ENCODE measurements around the gene EGFL7.

DNA sequence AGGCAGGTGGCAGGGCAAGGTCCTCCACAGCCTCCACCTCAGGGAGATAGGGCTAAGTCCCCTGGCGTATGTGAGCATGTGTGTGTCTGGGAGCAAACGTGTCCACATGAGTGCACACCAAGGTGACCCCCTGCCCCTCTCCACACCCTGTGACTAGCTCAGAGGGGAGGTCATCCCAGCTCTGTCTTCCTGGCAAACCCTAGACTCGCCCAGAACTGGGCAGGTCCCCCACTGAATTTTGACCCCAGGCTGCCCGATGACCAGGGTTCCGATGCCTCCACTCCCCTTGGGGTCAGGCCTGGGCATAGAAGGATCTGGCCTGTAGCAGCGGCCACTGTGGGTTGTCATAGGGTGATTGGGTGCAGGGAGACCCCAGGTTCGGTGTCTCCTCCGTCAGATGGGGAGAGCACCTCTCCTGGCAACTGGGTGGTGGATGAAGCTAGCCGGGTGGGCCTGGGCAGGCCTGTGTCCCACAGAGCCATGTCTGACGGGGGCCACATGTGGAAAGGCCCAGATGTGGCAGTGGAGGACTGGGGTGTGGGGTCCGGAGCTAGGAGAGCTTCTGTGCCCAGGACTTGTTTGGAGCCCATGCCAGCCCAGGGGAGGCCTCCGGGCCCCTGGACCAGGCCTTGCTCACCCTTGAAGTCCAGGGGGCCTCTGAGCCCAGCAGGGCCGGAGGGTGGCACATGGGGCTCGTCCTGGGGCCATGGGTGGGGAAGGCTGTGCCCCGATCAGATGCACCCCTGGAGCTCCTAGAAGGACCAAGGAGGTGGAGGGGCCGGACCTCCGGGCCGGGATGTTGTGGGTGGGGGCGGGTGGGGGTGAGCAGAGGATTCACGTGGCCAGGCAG, 55.9 kb downstream of the EGFL7 start:
- TF ChIP-seq MTF1 (CRISPR knock-in tag; IDR thresholded peaks at IDR 0.05) = no peak
- TF ChIP-seq ZNF678 (CRISPR knock-in tag; IDR thresholded peaks at IDR 0.05) = no peak
- TF ChIP-seq, protein P1, sequence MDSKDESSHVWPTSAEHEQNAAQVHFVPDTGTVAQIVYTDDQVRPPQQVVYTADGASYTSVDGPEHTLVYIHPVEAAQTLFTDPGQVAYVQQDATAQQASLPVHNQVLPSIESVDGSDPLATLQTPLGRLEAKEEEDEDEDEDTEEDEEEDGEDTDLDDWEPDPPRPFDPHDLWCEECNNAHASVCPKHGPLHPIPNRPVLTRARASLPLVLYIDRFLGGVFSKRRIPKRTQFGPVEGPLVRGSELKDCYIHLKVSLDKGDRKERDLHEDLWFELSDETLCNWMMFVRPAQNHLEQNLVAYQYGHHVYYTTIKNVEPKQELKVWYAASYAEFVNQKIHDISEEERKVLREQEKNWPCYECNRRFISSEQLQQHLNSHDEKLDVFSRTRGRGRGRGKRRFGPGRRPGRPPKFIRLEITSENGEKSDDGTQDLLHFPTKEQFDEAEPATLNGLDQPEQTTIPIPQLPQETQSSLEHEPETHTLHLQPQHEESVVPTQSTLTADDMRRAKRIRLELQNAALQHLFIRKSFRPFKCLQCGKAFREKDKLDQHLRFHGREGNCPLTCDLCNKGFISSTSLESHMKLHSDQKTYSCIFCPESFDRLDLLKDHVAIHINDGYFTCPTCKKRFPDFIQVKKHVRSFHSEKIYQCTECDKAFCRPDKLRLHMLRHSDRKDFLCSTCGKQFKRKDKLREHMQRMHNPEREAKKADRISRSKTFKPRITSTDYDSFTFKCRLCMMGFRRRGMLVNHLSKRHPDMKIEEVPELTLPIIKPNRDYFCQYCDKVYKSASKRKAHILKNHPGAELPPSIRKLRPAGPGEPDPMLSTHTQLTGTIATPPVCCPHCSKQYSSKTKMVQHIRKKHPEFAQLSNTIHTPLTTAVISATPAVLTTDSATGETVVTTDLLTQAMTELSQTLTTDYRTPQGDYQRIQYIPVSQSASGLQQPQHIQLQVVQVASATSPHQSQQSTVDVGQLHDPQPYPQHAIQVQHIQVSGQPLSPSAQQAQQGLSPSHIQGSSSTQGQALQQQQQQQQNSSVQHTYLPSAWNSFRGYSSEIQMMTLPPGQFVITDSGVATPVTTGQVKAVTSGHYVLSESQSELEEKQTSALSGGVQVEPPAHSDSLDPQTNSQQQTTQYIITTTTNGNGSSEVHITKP (CRISPR knock-in tag; IDR thresholded peaks at IDR 0.05; ENCODE audit: low read depth) = no peak
- TF ChIP-seq EZH2 (conservative IDR thresholded peaks at IDR 0.05; ENCODE audit: low read depth, low read length) = no peak
- TF ChIP-seq KDM1A (CRISPR knock-in tag; IDR thresholded peaks at IDR 0.05) = no peak
- TF ChIP-seq JUNB (CRISPR knock-in tag; IDR thresholded peaks at IDR 0.05; ENCODE audit: borderline replicate concordance) = no peak
- TF ChIP-seq, protein P2, sequence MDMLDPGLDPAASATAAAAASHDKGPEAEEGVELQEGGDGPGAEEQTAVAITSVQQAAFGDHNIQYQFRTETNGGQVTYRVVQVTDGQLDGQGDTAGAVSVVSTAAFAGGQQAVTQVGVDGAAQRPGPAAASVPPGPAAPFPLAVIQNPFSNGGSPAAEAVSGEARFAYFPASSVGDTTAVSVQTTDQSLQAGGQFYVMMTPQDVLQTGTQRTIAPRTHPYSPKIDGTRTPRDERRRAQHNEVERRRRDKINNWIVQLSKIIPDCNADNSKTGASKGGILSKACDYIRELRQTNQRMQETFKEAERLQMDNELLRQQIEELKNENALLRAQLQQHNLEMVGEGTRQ (IDR thresholded peaks at IDR 0.05; ENCODE audit: low read depth, low read length) = no peak
- TF ChIP-seq, protein P2 (CRISPR knock-in tag; IDR thresholded peaks at IDR 0.05; ENCODE audit: borderline replicate concordance) = no peak
- no peak for TF ChIP-seq NFYC (CRISPR knock-in tag; IDR thresholded peaks at IDR 0.05)

All from HepG2 (cell line).